NCI-H82 (cell line): ENCODE measurements around the gene POLR3C.

ENCODE experiments used
- DNase-seq: peaks from one replicate; lab custom pipeline; 2025; lab: John Stamatoyannopoulos, UW

The POLR3C gene

DNA sequence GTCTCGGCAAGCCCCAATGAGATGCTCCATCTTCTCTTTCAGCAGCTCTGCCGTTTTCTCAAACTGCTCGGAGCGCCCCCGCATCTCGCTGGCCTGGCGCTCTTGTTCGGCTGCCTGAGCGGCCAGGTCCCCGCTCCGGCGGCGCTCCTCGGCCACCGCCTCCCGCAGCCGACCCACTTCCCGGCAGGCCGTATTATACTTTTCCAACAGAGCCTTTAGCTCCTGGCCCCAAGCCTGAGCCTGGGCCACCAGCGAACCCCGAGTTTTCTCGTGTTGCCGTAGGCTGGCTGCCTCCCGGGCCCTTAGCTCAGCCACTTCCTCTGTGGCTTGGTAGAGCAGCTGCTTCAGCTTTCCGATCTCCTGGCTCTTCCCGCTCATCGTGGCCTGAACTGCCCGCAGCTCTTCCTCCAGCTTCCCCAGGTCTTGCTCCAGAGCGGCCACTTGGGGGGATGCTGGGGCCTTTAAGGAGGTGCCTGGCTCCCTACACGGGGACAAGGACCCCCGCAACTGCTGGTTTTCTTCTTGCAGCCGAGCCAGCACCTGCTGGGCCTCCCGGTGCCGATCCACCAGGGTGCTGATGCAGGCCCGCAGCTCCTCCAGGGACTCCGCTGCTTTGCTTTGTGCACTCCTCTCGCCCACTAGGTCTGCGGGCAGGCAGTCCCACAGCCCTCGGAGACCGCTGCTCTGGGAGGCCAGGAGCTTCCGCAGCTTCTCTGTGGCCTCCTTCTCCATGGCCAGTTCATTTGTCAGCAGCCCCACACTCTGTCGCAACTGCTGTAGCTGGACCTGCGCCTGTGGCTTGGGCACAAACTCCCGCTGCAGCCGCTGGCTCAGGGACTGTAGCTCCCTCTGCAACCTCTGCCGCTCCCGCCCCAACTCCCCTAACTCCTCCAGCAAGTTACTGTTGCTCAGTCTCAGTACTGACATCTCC is 48.3 kb downstream of the POLR3C start:
- DNase-seq = no peak

DNA sequence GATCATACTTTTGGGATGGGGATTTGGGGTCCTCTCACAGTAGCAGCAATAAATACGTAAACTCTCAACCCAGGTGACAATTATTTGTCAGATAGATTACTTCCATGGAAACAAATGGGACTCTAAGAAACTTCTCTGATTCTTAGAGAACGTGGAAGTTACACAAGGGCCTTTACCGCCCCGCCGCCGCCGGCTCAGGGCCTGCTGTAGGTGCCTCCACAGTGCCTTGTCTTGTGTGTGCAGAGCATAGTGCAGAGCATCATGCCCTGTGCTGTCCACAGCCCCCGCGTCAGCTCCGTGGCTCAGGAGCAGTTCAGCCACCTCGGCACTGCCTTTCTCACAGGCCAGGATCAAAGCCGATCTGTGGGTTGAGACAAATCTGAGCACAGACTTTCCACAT is 50.6 kb downstream of the POLR3C start:
- no peak for DNase-seq

DNA sequence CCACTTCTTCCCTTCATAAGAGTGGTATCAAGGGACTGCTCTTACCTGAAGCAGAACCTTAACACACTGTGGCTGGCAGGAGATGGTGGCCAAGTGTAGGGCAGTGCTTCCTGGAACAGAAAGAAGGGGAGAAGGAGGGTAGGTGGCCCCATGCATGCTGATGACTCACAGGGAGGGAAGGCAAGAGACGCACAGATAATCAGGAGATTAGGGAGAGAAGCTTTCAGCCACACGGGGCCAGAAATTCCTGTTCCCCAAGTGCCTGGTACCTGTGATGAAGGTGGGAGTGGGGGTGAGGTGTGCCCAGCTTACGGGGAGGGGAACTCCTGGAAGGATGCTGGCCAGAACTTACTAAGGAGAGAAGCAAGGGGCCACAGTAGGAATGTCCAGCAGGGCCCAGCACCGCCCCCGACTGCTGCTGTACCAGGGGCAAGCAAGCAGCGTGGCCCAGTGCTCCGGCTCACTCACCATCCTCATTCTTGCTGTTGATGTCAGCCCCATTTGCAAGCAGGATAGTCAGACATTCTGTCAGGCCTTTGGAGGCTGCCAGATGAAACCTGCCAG is 54.0 kb downstream of the POLR3C start:
- no peak for DNase-seq

DNA sequence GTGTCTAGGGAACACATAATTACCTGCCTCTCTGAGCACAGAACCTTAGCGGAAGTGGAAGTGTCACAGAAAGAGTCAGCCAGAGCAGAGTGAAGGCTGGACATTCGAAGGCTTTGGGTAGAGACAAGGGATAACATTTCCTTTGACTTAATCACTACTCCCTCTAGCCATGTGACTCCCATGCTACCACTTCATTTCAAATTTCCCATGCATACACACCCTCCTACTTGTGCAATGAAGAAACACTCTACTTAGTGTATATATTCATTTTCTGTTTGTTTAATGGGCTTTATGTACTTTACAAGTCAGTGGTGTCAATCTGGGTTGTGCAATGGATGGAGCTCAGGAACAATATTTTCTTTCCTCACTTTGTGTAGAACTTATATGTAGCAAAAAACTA is 54.7 kb downstream of the POLR3C start:
- no peak for DNase-seq

DNA sequence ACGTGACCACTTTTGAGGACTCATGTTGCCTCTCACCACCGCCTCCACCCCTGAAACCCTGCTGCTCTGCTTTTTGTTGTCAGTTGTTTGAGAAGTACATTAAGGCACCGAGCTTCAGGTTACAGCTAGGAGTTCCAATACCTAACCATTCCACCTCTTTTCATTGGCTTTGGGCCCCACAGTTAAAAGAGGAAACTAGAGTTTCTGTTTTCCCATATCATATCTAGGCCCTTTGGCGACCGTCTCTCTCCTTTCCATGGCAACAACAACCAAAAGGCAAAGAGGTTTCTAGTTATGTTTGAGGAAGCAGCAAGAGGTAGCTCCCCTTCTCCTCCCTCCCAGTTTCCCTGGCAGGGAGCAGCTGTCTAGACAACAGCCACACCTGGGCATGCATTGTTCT is 55.8 kb downstream of the POLR3C start:
- no peak for DNase-seq

DNA sequence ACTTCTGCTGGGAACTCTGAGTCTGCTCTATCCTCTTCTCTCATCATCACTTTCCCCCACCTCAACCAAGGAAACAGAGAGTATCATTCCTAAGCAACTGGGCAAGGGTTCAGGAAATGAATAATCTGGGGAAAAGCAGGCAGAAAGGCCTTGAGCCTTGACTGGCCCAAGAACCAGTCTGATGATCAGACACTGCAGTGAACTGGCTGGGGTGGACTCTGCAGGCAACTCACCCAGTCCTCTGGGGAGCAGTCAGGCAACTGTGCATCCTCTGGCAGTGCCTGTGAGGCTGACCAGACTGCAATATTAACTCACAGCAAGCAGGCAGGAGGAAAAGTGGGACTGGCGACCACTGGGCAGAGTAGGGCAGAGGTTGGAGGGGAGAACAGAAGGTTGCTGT is 60.7 kb downstream of the POLR3C start:
- DNase-seq = no peak

DNA sequence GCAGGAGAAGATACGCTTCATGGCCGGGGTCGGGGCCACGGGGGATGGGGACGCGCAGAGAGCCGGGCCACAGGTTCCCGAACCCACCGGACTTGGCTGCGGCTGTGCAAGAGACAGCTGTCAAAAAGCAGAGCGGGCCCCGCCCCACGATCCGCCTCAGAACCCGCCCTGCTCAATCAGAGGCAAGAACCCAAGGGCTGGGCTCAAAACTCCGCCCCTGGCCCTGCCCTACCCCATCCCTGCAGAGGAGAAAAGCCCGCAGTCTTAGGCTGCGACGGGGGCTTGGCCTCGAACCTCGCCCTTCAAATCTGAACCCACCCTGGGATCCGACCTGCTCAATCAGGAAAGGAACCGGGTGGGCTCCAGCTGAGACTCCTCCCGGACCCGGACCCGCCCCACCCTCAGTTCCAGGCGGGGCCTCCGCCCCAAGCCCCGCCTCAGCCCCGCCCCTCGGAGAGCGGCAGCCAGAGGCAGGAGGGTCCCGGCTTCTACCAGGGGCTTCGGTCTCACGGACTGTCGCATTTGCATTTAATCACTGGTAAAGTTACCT is 61.8 kb downstream of the POLR3C start, which contains the start of gene ANKRD35:
TSS of gene ANKRD35 (minus strand) at position 129 of the 550 bp plus-strand sequence. CDS start at position 21, 108 bp downstream.
- peak; percentile 94 for DNase-seq

DNA sequence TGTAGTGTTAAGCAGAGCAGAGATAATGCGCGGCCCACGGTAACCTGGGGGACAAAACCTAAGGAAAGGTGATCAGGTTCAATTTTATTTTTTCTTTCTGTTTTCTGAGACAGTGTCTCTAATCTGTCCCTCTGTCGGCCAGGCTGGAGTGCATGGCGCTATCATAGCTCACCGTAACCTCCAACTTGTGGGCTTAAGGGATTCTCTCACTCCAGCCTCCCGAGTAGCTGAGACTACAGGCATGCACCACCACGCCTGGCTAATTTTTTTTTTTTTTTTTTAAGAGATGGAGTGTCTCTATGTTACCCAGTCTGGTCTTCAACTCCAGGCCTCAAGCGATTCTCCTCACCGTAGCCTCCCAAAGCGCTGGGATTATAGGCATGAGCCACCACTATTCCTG is 62.4 kb downstream of the POLR3C start:
- DNase-seq = no peak

DNA sequence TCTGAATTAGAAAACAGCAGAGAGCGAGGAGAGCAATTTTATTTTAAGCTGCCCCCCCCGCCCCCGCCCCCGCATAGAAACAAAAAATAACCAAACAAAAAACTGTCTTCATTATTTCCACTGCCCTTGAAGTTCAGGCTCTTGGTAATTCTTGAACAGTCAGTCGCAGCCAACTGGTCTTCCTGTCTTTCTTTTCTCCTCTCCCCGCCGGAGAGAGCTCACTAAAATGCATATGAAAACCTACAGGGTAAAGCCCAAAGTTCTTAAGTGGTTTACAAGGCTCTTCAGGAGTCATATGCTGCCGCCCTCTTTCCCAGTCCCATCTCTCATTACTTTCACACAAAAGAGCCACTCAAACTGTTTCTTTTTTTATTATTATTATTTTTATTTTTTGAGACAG is 62.8 kb downstream of the POLR3C start:
- no peak for DNase-seq

DNA sequence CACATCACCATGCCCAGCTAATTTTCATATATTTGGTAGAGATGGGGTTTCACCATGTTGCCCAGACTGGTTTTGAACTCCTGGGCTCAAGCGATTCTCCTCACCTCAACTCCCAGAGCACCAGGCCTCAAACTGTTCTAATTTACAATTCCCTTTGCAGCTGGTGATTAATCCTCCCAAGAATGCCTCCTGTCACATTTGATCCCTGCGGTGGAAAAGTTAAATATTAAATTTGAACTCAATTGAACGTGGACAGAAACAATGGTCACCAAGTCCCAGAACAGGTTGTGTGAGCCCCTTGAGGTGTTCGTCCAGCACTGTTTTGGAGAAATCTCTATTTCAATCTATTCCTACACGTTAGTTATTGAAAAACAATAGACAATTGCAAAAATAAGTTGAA is 63.6 kb downstream of the POLR3C start:
- peak; percentile 26 for DNase-seq

DNA sequence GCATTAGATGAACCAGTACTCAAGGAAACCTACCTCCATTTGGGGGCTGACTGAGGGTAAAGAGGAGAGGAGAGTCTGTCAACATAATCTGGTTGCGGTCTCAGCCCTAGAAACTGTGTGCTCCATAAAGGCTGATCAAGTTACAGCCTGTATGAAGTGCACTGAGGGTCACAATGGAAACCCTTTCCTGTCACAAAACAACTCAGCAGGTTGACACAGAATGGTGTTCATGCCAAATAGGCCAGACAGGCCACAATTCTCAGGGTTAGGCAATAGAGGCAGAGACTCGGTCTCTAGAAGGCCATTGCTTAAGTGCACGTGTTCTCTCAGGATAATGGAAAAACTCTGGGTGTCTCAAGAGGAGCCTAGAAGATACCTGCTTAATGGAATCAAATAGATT is 65.7 kb downstream of the POLR3C start:
- peak; percentile 37 for DNase-seq

DNA sequence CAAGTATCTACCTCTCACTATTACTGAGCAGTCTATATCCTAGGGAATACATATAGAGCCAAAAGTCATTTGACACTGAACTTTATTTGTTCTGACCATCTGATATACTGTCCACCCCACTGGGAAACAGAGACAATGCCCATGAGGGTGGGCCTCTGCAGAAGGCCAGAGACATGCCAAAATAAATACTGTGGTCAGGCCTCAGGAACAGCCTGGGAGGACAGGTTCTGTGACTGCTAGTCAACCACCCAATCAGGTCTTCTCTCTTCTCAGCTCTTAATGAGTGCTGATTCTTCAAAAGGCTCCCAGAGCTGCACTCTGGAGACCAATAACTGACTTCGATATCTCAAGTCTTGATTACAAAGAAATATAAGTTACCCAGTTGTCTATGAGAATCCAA is 67.1 kb downstream of the POLR3C start:
- DNase-seq = no peak

DNA sequence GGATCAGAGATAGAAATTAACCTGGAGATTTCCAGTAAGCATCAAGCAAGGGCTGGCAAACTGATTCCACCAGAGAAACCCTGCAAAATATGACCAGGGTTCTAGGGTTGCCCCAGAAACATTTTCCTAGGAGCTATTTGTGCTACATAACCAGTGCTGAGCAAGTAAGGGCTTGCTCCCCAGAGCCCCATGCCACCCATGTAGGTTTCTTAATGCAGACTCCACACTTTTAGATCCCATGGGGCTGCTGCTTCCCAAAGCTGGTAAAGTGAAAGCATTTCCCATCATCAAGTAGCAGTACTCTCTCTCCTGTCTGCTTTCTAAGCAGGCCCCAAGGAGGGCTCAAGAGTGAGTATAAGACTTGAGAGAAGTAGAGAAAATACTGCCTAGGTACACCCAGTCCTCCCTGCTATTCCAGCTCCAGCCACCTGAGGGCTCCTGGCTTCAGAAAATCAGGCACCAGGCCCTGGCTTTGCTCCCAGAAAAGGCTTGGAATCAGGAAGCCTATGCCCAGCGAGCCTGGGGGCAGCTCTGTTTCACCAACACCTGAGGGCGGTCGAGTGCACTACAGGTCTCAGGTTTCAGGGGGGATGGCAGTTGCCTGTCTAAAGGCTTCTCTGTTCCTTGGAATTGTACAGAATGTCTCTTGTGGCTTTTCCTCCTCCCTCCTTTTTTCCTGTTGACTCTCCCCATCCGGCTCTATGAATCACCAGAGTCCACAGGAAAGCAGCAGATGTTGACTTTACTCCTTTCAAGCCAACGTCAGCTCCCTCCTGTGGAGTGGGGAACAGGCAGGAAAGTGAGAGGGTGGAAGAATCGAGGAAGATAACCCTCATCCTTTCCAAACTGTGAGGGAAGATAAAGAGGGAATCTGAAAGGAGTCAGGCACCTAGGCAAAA is 67.8 kb downstream of the POLR3C start:
- DNase-seq = peak; percentile 98

DNA sequence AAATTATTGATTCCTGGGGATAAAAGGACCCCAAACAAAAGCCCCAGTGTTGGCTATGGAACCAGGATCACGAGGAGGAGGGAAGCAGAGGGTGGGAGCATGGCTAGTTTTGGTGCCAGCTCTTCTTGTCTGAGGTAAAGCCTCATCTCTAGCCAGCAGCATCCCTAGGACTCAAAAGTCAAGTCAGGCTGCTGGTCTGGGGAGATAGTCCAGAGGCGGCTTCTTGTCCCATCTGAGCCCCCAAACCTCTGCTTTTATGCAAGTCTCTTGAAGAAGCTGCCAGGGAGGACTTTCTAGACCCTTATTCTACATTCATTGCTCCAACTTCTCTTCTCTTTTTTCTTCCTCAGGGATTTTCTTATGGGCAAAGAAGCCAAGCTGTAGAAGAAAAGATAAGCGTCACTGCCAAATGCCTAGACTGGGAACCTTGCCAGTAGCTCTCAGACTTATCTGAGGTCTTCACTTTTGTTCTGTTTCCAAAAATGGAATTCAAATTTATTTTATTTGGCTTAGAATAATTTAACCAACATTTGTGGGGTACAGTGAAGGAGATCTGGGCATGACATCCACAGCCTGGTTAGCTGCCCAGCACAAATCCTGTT is 68.6 kb downstream of the POLR3C start:
- DNase-seq = no peak

DNA sequence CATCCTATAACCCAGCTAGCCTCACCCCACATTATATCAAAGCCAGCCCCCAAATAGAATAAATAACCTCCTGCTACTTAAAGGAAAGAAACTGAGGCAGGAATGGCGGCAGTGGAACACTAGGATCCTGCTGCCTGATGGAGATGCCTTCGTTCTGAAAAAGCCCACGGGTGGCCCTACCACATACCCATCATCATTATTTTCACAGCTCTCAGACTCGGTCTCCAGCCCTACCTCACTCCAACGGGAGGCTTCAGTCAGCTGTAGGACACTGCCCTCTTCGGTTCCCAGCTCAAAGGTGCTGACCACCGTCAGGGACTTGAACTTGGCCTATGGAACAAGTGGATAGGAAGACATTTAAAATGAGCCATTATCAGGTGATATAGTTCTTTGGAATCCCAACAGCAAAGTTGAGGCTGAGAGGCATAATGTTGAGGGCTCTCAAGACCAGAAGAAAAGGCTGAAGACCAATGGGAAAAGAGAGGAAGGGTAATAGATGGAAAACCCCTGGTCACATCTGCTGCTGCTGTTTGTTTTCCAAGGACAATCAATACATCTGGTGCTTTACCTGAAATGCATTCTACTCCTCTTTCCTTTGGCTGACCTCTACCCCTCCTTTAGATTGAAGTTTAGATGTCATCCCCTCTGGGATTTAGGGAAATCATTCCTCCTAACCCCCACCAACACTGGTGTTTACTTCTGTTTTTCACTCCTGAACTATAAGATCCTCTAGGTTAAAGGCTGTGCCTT is 69.5 kb downstream of the POLR3C start:
- DNase-seq = no peak
